Keratinocyte (primary cell): ENCODE results near the gene DCDC2C.

Experiments
- EZH2 ChIP-seq: IDR thresholded peaks from one replicate; pipeline ENCODE4 v1.6.1; 2012; ENCODE audit warnings: inconsistent platforms, mild to moderate bottlenecking, low read length, moderate library complexity
- TF ChIP-seq, protein P1 (sequence below), 3 experiments: IDR thresholded peaks in 1 of 3; conservative IDR thresholded peaks in 1 of 3; optimal IDR thresholded peaks in 1 of 3; 2 replicates in 2 of 3; 3 replicates in 1 of 3; pipeline versions ENCODE3 to v1.5.1; 2011; ENCODE audit warnings: low read length in 3 of 3, mild to moderate bottlenecking in 3 of 3, moderate library complexity in 2 of 3, control low read depth in 1 of 3, inconsistent platforms in 1 of 3; ENCODE audit not compliant: insufficient read depth in 2 of 3; ENCODE audit errors: extremely low read depth in 1 of 3

DNA sequence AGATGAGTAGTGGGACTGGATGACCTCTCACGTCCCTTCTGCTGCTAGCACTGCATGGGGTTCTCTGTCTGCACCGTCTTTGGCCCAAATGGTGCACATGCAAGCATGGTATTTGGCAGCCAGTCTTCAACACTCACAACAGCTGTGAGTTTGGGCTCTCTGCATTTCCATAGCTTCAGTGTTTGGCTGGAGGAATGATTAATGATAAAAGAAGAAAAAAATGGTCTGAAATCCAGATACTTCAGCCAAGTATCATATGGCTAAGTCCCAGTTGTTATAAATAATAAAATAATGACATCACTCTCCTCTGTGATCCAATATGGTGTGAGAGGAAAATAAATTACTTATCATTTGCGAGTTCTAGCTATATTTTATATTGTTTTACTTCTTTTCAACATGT lies 173.3 kb downstream of the DCDC2C start:
- no peak for TF ChIP-seq EZH2
- TF ChIP-seq, protein P1, sequence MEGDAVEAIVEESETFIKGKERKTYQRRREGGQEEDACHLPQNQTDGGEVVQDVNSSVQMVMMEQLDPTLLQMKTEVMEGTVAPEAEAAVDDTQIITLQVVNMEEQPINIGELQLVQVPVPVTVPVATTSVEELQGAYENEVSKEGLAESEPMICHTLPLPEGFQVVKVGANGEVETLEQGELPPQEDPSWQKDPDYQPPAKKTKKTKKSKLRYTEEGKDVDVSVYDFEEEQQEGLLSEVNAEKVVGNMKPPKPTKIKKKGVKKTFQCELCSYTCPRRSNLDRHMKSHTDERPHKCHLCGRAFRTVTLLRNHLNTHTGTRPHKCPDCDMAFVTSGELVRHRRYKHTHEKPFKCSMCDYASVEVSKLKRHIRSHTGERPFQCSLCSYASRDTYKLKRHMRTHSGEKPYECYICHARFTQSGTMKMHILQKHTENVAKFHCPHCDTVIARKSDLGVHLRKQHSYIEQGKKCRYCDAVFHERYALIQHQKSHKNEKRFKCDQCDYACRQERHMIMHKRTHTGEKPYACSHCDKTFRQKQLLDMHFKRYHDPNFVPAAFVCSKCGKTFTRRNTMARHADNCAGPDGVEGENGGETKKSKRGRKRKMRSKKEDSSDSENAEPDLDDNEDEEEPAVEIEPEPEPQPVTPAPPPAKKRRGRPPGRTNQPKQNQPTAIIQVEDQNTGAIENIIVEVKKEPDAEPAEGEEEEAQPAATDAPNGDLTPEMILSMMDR (optimal IDR thresholded peaks at IDR 0.05 in 1 of 3, IDR thresholded peaks at IDR 0.05 in 1 of 3, conservative IDR thresholded peaks at IDR 0.05 in 1 of 3; ENCODE audit: extremely low read depth in 1 of 3, insufficient read depth in 2 of 3, low read length in 3 of 3) = no peak
